PFSK-1 (cell line): ENCODE measurements around the gene RNH1.

Experiments
- POLR2AphosphoS5 ChIP-seq: IDR thresholded peaks from 2 replicates; pipeline ENCODE4 v1.6.1; 2012; ENCODE audit warnings: low read depth, mild to moderate bottlenecking, control low read depth, low read length, moderate library complexity
- TAF1 ChIP-seq: IDR thresholded peaks from 2 replicates; pipeline ENCODE4 v1.6.1; 2012; ENCODE audit warnings: low read length, control low read depth, borderline replicate concordance; ENCODE audit not compliant: insufficient read depth
- TF ChIP-seq, protein P1 (sequence below), 2 experiments: IDR thresholded peaks; 2 replicates each; pipeline versions ENCODE4 v1.6.1 to v1.8.0; 2011 to 2012; ENCODE audit warnings: low read depth in 2 of 2, low read length in 2 of 2, control low read depth in 1 of 2, inconsistent platforms in 1 of 2, mild to moderate bottlenecking in 1 of 2, moderate library complexity in 1 of 2; ENCODE audit not compliant: insufficient read depth in 1 of 2

DNA sequence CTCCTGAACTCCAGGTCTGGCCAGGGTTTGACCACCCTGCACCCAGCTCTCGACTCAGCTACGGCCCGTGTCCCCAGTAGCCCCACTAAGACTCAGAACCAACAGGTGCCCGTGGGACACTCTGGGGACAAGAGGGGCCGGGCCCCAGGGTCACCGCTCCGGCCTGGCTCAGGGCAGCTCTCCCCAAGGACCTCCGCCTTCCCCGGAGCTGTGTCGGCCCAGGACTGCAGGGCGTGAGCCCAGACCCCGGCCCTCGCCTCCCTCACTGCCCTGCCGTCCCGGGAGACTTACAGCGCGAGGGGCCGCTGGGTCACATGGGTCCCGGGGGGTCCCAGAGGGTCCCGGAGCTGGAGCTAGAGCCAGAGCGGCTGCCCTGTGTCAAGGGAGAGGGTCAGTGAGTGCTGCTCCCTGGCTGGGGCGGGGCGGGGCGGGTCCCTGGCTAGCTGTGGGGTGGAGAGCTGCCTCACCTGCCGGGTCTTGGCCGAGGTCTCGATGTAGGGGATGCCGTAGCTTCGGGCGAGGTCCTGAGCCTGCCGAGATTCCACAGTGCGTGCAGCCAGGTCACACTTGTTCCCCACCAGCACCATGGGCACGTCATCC lies 26.0 kb upstream of the RNH1 start:
- TF ChIP-seq TAF1 (no peak), POLR2AphosphoS5 (no peak)
- TF ChIP-seq, protein P1, sequence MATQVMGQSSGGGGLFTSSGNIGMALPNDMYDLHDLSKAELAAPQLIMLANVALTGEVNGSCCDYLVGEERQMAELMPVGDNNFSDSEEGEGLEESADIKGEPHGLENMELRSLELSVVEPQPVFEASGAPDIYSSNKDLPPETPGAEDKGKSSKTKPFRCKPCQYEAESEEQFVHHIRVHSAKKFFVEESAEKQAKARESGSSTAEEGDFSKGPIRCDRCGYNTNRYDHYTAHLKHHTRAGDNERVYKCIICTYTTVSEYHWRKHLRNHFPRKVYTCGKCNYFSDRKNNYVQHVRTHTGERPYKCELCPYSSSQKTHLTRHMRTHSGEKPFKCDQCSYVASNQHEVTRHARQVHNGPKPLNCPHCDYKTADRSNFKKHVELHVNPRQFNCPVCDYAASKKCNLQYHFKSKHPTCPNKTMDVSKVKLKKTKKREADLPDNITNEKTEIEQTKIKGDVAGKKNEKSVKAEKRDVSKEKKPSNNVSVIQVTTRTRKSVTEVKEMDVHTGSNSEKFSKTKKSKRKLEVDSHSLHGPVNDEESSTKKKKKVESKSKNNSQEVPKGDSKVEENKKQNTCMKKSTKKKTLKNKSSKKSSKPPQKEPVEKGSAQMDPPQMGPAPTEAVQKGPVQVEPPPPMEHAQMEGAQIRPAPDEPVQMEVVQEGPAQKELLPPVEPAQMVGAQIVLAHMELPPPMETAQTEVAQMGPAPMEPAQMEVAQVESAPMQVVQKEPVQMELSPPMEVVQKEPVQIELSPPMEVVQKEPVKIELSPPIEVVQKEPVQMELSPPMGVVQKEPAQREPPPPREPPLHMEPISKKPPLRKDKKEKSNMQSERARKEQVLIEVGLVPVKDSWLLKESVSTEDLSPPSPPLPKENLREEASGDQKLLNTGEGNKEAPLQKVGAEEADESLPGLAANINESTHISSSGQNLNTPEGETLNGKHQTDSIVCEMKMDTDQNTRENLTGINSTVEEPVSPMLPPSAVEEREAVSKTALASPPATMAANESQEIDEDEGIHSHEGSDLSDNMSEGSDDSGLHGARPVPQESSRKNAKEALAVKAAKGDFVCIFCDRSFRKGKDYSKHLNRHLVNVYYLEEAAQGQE (IDR thresholded peaks at IDR 0.05; ENCODE audit: insufficient read depth in 1 of 2, low read depth in 2 of 2, low read length in 2 of 2): no peak
